GM18873 (cell line): ENCODE data around the gene RFX3.
A peak's percentile ranks its signal among the peaks of the same experiment; 100 is the strongest.

Experiments
- ATAC-seq: cut with Tn5 transposase; IDR thresholded peaks from one replicate; pipeline ENCODE4 v1.9.1; 2021; ENCODE audit warnings: mild to moderate bottlenecking, moderate library complexity, moderate number of reproducible peaks; ENCODE audit not compliant: unreplicated experiment, low FRiP score

Gene RFX3

GRCh38 chr9:3525836-3526164 lies at the start of gene RFX3:
Gene RFX3 (minus strand): TSS chr9:3526001. CDS start chr9:3395588, 130,413 bp downstream.
- peak; percentile 26 for ATAC-seq

GRCh38 chr9:3571500-3571899 lies 45.7 kb upstream of the RFX3 start:
- no peak for ATAC-seq

- ATAC-seq: no peak
These were observed 43.7 kb upstream of the RFX3 start for GRCh38 chr9:3569529-3569928.

- no peak for ATAC-seq
These were observed 42.2 kb upstream of the RFX3 start for GRCh38 chr9:3567988-3568387.

- ATAC-seq: no peak
These were observed 27.4 kb upstream of the RFX3 start for GRCh38 chr9:3553076-3553765.

GRCh38 chr9:3549225-3549624 lies 23.4 kb upstream of the RFX3 start:
- no peak for ATAC-seq

GRCh38 chr9:3548648-3549047 lies 22.8 kb upstream of the RFX3 start:
- no peak for ATAC-seq

- no peak for ATAC-seq
These were observed 15.4 kb upstream of the RFX3 start for GRCh38 chr9:3541206-3541605.

GRCh38 chr9:3534614-3535404 lies 9.0 kb upstream of the RFX3 start:
- no peak for ATAC-seq

- ATAC-seq: no peak
These were observed 6.4 kb upstream of the RFX3 start for GRCh38 chr9:3532158-3532557.

- ATAC-seq: no peak
These were observed 2.6 kb upstream of the RFX3 start for GRCh38 chr9:3528451-3528850.

- ATAC-seq: no peak
These were observed 1.5 kb upstream of the RFX3 start for GRCh38 chr9:3526997-3527940.

- ATAC-seq: peak; percentile 58
These were observed 580 bp upstream of the RFX3 start for GRCh38 chr9:3526165-3526996.

GRCh38 chr9:3525096-3525835 lies 535 bp downstream of the RFX3 start:
- no peak for ATAC-seq

- no peak for ATAC-seq
These were observed 3.8 kb downstream of the RFX3 start for GRCh38 chr9:3521966-3522365.

GRCh38 chr9:3520564-3520963 lies 5.2 kb downstream of the RFX3 start:
- no peak for ATAC-seq

GRCh38 chr9:3517377-3518048 lies 8.3 kb downstream of the RFX3 start:
- no peak for ATAC-seq

GRCh38 chr9:3516667-3517330 lies 9.0 kb downstream of the RFX3 start:
- no peak for ATAC-seq
